ENCODE data around the gene CASQ2.

The CASQ2 gene

GRCh38 chr1:115748401-115749150 lies 19.9 kb downstream of the CASQ2 start:
- TF ChIP-seq CTCF (IDR thresholded peaks at IDR 0.05; ENCODE audit: extremely low read depth, insufficient read depth, missing control alignments) = no peak
- in situ Hi-C loops (cut with MboI; ENCODE audit: low pct_unique_long_range_greater_than_20kb, low sequenced_read_pairs, unreplicated experiment) = no loop called here
- no peak for DNase-seq (ENCODE audit: low spot score)

GRCh38 chr1:115746021-115746690 lies 22.4 kb downstream of the CASQ2 start:
- no peak for TF ChIP-seq CTCF (IDR thresholded peaks at IDR 0.05; ENCODE audit: extremely low read depth, insufficient read depth, missing control alignments)
- DNase-seq (ENCODE audit: low spot score) = no peak
- in situ Hi-C loops (cut with MboI; ENCODE audit: low pct_unique_long_range_greater_than_20kb, low sequenced_read_pairs, unreplicated experiment) = no loop called here

DNA sequence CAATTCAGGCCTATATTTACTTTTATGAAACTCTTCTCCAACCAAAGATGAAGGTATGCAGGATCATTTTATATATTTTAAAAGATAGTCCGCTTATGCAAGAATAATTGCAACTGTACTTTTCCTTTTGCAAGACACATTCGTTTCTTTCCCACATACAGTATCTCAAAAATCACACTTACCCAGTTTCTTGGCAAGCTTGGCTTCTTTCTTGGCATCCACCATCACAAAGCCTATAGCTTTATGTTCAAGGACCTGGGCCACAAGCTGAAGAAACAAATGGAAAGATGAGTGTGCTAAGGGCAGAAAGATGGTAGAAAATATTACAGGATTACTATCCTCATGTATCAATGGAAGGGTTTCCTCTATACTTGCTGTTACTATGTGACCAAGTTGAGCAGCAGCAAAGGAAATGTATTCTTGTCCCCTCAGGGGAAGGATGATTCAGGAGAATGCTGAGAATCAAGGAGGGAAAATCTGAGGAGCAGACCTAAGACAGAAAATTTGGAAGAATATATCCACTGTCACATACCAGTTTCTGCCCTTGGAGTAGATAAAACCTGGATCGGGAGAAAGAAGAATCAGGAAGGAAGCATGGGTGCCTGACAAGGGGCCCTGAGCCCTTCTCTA lies 23.8 kb downstream of the CASQ2 start:
- DNase-seq (ENCODE audit: low spot score) = no peak
- in situ Hi-C loops (cut with MboI; ENCODE audit: low pct_unique_long_range_greater_than_20kb, low sequenced_read_pairs, unreplicated experiment) = no loop called here
- TF ChIP-seq CTCF (IDR thresholded peaks at IDR 0.05; ENCODE audit: extremely low read depth, insufficient read depth, missing control alignments) = no peak

DNA sequence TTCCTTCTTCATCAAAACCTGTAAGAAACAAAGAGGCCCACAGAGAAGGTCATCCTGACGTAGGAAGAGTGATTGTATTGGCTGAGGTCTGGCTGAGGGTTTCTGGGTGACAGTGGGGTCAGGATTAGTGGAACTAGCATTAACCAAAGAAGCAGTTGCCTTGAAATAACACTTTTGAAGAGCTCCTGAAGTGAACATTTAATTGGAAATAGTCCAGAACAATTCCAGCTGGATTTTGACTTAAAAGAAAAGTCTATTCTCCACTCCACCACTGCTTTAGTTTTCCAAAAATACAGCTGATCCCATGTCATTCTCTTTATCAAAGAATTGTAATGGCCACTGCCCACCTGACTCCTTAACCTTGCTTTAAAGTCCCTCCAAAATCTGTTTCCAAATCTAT lies 27.7 kb downstream of the CASQ2 start:
- in situ Hi-C loops (cut with MboI; ENCODE audit: low pct_unique_long_range_greater_than_20kb, low sequenced_read_pairs, unreplicated experiment) = no loop called here
- DNase-seq (ENCODE audit: low spot score) = no peak
- no peak for TF ChIP-seq CTCF (IDR thresholded peaks at IDR 0.05; ENCODE audit: extremely low read depth, insufficient read depth, missing control alignments)

GRCh38 chr1:115732316-115732715 lies 36.2 kb downstream of the CASQ2 start:
- in situ Hi-C loops (cut with MboI; ENCODE audit: low pct_unique_long_range_greater_than_20kb, low sequenced_read_pairs, unreplicated experiment) = no loop called here
- no peak for DNase-seq (ENCODE audit: low spot score)
- no peak for TF ChIP-seq CTCF (IDR thresholded peaks at IDR 0.05; ENCODE audit: extremely low read depth, insufficient read depth, missing control alignments)

GRCh38 chr1:115729756-115730155 lies 38.8 kb downstream of the CASQ2 start:
- TF ChIP-seq CTCF (IDR thresholded peaks at IDR 0.05; ENCODE audit: extremely low read depth, insufficient read depth, missing control alignments) = no peak
- in situ Hi-C loops (cut with MboI; ENCODE audit: low pct_unique_long_range_greater_than_20kb, low sequenced_read_pairs, unreplicated experiment) = no loop called here
- DNase-seq (ENCODE audit: low spot score) = peak; percentile 62

Data from GM13977 (cell line).